Endothelial cell of umbilical vein (primary cell): Measurements from ENCODE around the gene UBTD2. TPM values are rescaled to one million over a fixed set of nuclear protein-coding genes. Genes with fewer than 3 reads are reported as not detected.

ENCODE experiments used
- BruUV-seq: library from RNA; stranded (reverse); fragments of 400-500 nt; replicated peaks from 2 replicates; lab custom pipeline; 2021; lab: Mats Ljungman, UMichigan
- CTCF ChIA-PET: fragments of 300-600, 350-600 bp; sonication (Branson Sonifier 250); formaldehyde crosslinking; loops from one replicate; lab custom pipeline; 2021; ENCODE audit warnings: antibody characterized with exemption, inconsistent platforms; lab: Charles Lee
- POLR2A ChIA-PET: fragments of 300-600, 350-600 bp; sonication (Branson Sonifier 250); formaldehyde crosslinking; loops from one replicate; lab custom pipeline; 2021; ENCODE audit warnings: antibody characterized with exemption, inconsistent platforms; lab: Charles Lee
- DNase-seq: peaks from one replicate; pipeline ENCODE4 v3.0.0-alpha.2; 2011; ENCODE audit warnings: low read depth, low spot score
- FAIRE-seq: peaks from 2 replicates; lab custom pipeline; 2011; peaks lifted over from hg19 to GRCh38; lab: Jason Lieb, UNC
- H2AFZ ChIP-seq: 2 replicates; pipeline ENCODE4 v1.6.0; 2012; ENCODE audit warnings: low read depth, low read length, control low read depth, inconsistent platforms
- H3K27ac ChIP-seq: 2 replicates; pipeline ENCODE4 v1.5.1; 2011; ENCODE audit warnings: low read depth, mild to moderate bottlenecking, control low read depth, low read length, moderate library complexity; ENCODE audit not compliant: insufficient read depth
- H3K27me3 ChIP-seq, 2 experiments: 2 replicates each; pipeline versions ENCODE4 v1.6.0 to v1.6.1; 2011; ENCODE audit warnings: low read length in 2 of 2, mixed read lengths in 1 of 2; ENCODE audit not compliant: control insufficient read depth in 2 of 2, insufficient read depth in 2 of 2
- H3K36me3 ChIP-seq, 2 experiments: 2 replicates in 1 of 2; 3 replicates in 1 of 2; pipeline ENCODE4 v1.5.1; 2011; ENCODE audit warnings: low read length in 2 of 2, mild to moderate bottlenecking in 1 of 2, moderate library complexity in 1 of 2; ENCODE audit not compliant: control insufficient read depth in 2 of 2, insufficient read depth in 2 of 2; ENCODE audit errors: extremely low read depth in 1 of 2
- H3K4me1 ChIP-seq: 3 replicates; pipeline ENCODE4 v1.5.1; 2011; ENCODE audit warnings: mild to moderate bottlenecking, low read length; ENCODE audit not compliant: control insufficient read depth, insufficient read depth; ENCODE audit errors: extremely low read depth
- H3K4me2 ChIP-seq: 2 replicates; pipeline ENCODE4 v1.6.1; 2011; ENCODE audit warnings: low read length, control low read depth, mixed read lengths; ENCODE audit not compliant: insufficient read depth
- H3K4me3 ChIP-seq, 3 experiments: fragments of 200-600 bp in 1 of 3; sonication (generic), shearing (Covaris generic) in 1 of 3; replicated peaks in 1 of 3; 2 replicates each; pipeline ENCODE4 v1.5.1; 2011 to 2016; ENCODE audit warnings: control low read depth in 3 of 3, low read length in 3 of 3, mild to moderate bottlenecking in 2 of 3, inconsistent platforms in 1 of 3, low read depth in 1 of 3, moderate library complexity in 1 of 3; ENCODE audit not compliant: insufficient read depth in 1 of 3
- H3K79me2 ChIP-seq: 2 replicates; pipeline ENCODE4 v1.6.0; 2012; ENCODE audit warnings: low read length, inconsistent platforms; ENCODE audit not compliant: control insufficient read depth, insufficient read depth
- H3K9ac ChIP-seq: replicated peaks from 2 replicates; pipeline ENCODE3; 2011; ENCODE audit warnings: low read length, control low read depth; ENCODE audit not compliant: insufficient read depth; ENCODE audit errors: extremely low read depth
- H3K9me1 ChIP-seq: replicated peaks from 3 replicates; pipeline ENCODE4 v1.6.0; 2011; ENCODE audit warnings: mild to moderate bottlenecking, low read length; ENCODE audit not compliant: control insufficient read depth, insufficient read depth; ENCODE audit errors: extremely low read depth
- H3K9me3 ChIP-seq: replicated peaks from 2 replicates; pipeline ENCODE4 v1.5.1; 2012; ENCODE audit warnings: low read length, inconsistent platforms; ENCODE audit not compliant: control insufficient read depth, insufficient read depth
- H4K20me1 ChIP-seq: replicated peaks from 2 replicates; pipeline ENCODE3; 2011; ENCODE audit warnings: mild to moderate bottlenecking, low read length; ENCODE audit not compliant: control insufficient read depth, insufficient read depth; ENCODE audit errors: extremely low read depth
- JUN ChIP-seq: IDR thresholded peaks from 2 replicates; pipeline ENCODE4 v1.6.1; 2011; ENCODE audit warnings: borderline replicate concordance, low read depth; ENCODE audit not compliant: insufficient read length, insufficient read depth
- dilution Hi-C: fragments of 300-500 bp; cut with MboI; formaldehyde crosslinking; loops from one replicate; pipeline ENCODE4 v1.15.0; 2019; ENCODE audit warnings: low sequenced_read_pairs; ENCODE audit not compliant: extremely low pct_ligation_motif_present
- intact Hi-C: fragments of 100-400 bp; cut with micrococcal nuclease; formaldehyde crosslinking; loops from one replicate; pipeline ENCODE4 v1.10.0; 2022
- polyA plus RNA-seq, 4 experiments: library from polyadenylated mRNA; depleted of rRNA in 3 of 4; stranded (reverse) in 3 of 4; unstranded in 1 of 4; fragments of >200 nt; gene quantifications; 2 replicates each; pipeline versions ENCODE4 v1.2.1 to v1.2.3, GENCODE V29; 2011 to 2012; ENCODE audit warnings: missing spikeins in 1 of 4
- small RNA-seq: library from RNA; depleted of rRNA; stranded (forward); fragments of <200 nt; gene quantifications from one replicate; pipeline ENCODE3, GENCODE V24; 2012; ENCODE audit warnings: low replicate concordance, low read depth; ENCODE audit not compliant: insufficient read depth, insufficient read length
- total RNA-seq: library from RNA; stranded (reverse); gene quantifications from 2 replicates; pipeline ENCODE4 v1.2.3, GENCODE V29; 2021

Gene UBTD2
- total and polyA plus RNA-seq, 2 donors (not counting 3 experiments of a cell fraction or from before 2014, with no cell fraction given): 10.1 to 22.6 TPM

- no peaks in the 10 kb centered on the region for H3K9me1 ChIP-seq
- H3K36me3 ChIP-seq: no peaks in the 10 kb centered on the region
- DNase-seq (no peak), FAIRE-seq (no peak)
- ChIA-PET POLR2A (no interaction called here), CTCF (no interaction called here)
- dilution Hi-C loops (no loop called here), intact Hi-C loops (no loop called here)
- no peaks in the 10 kb centered on the region for H3K79me2 ChIP-seq
- no peaks in the 10 kb centered on the region for H4K20me1 ChIP-seq
- no peak for TF ChIP-seq JUN
- H3K4me1 ChIP-seq: peaks cover 15% of the 10 kb centered on the region
- H3K9me3 ChIP-seq: no peaks in the 10 kb centered on the region
- H3K27ac ChIP-seq: no peak overlapping the region
- H3K27me3 ChIP-seq: no peaks in the 10 kb centered on the region
- BruUV-seq: no TSS peak
- no peak overlapping the region for H2AFZ ChIP-seq
- H3K4me3 ChIP-seq: no peak overlapping the region
- H3K4me2 ChIP-seq: no peak overlapping the region
- no peak overlapping the region for H3K9ac ChIP-seq
Measured at GRCh38 chr5:172160506-172160905, 123.1 kb downstream of the UBTD2 start.

Small RNA genes within 50 kb of the gene (small RNA-seq; reads per million reads assigned to genes)
- not detected for gene RF00191

Other genes starting within 250 kb of the UBTD2 start
- gene STK10, start 95.5 kb downstream of the UBTD2 start, total RNA-seq: 47.2 and 57.9 TPM in 2 replicates
- 16.9 and 17.9 TPM in 2 replicates for gene STK10, start 95.5 kb downstream of the UBTD2 start, polyA plus RNA-seq
- gene EFCAB9, start 89.6 kb downstream of the UBTD2 start, total RNA-seq: not detected in 2 replicates
- not detected in 2 replicates for gene EFCAB9, start 89.6 kb downstream of the UBTD2 start, polyA plus RNA-seq
- gene SH3PXD2B, start 170.8 kb upstream of the UBTD2 start, total RNA-seq: 66.3 and 71.8 TPM in 2 replicates
- gene SH3PXD2B, start 170.8 kb upstream of the UBTD2 start, polyA plus RNA-seq: 23.5 and 24.7 TPM in 2 replicates